Fibroblast of lung (primary cell): Measurements from ENCODE around the gene PIP4K2A.

ENCODE experiments used
- CTCF ChIP-seq, 2 donors: IDR thresholded peaks in 1 of 2; conservative IDR thresholded peaks in 1 of 2; 1 replicate in 1 of 2; 2 replicates in 1 of 2; pipeline ENCODE4 v1.5.1; 2011 to 2012; ENCODE audit warnings: low read length in 2 of 2, control low read depth in 1 of 2, inconsistent platforms in 1 of 2, low read depth in 1 of 2, mild to moderate bottlenecking in 1 of 2
- EZH2 ChIP-seq: IDR thresholded peaks from 2 replicates; pipeline ENCODE4 v1.5.1; 2012; ENCODE audit warnings: low read length, control low read depth, mild to moderate bottlenecking; ENCODE audit errors: missing control alignments

- no peak for TF ChIP-seq CTCF (conservative IDR thresholded peaks at IDR 0.05 in 1 of 2, IDR thresholded peaks at IDR 0.05 in 1 of 2; ENCODE audit: low read depth in 1 of 2, low read length in 2 of 2)
- TF ChIP-seq EZH2 = no peak
Measured at GRCh38 chr10:22500656-22501340, 213.6 kb downstream of the PIP4K2A start.
